ENCODE results near the gene SORCS1.

Gene SORCS1

GRCh38 chr10:106542461-106542860 is 622.0 kb downstream of the SORCS1 start:
- ChIA-PET POLR2A (no interaction called here), CTCF (no interaction called here)
- DNase-seq (ENCODE audit: extremely low spot score) = no peak
- no peak for TF ChIP-seq FOXM1 (IDR thresholded peaks at IDR 0.05; ENCODE audit: borderline replicate concordance)
- TF ChIP-seq L3MBTL2 (conservative IDR thresholded peaks at IDR 0.05) = no peak

- DNase-seq (ENCODE audit: extremely low spot score) = no peak
- ChIA-PET CTCF (no interaction called here), POLR2A (no interaction called here)
- TF ChIP-seq SUZ12 (IDR thresholded peaks at IDR 0.05) = no peak
- no peak for TF ChIP-seq FOXM1 (IDR thresholded peaks at IDR 0.05; ENCODE audit: borderline replicate concordance)
- no peak for TF ChIP-seq BHLHE40 (IDR thresholded peaks at IDR 0.05; ENCODE audit: borderline replicate concordance)
- no peak for TF ChIP-seq L3MBTL2 (conservative IDR thresholded peaks at IDR 0.05)
- no peak for TF ChIP-seq NFRKB (IDR thresholded peaks at IDR 0.05)
- TF ChIP-seq TARDBP (IDR thresholded peaks at IDR 0.05) = no peak
- TF ChIP-seq ARNT (IDR thresholded peaks at IDR 0.05) = no peak
- TF ChIP-seq PKNOX1 (IDR thresholded peaks at IDR 0.05) = no peak
- no peak for TF ChIP-seq HDGF (IDR thresholded peaks at IDR 0.05; ENCODE audit: borderline replicate concordance)
- no peak for TF ChIP-seq CTBP1 (IDR thresholded peaks at IDR 0.05; ENCODE audit: borderline replicate concordance)
- no peak for TF ChIP-seq SP1 (IDR thresholded peaks at IDR 0.05)
- TF ChIP-seq ZNF384 (IDR thresholded peaks at IDR 0.05) = no peak
- TF ChIP-seq FOXK2 (IDR thresholded peaks at IDR 0.05) = no peak
These were observed 623.9 kb downstream of the SORCS1 start for GRCh38 chr10:106540645-106541044.

DNA sequence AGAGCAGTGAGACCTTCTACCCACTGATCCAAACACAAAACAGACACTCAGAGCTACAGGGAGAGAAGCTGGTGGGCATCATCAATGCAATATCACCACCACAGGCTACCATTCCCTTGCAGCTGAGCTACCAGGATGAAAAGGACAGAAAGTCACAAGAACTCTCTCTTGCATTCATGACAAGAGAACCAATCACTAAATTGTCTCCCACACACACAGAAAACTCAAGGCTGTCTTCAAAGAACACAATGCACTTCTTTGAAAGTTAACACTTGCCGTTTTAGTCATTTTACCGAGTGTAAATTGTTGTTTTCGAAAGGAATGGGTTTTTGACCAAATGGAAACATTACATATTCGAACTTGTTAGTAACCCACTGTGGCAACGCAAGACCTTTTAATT is 626.6 kb downstream of the SORCS1 start:
- ChIA-PET CTCF (no interaction called here), POLR2A (no interaction called here)
- no peak for TF ChIP-seq NFRKB (IDR thresholded peaks at IDR 0.05)
- no peak for TF ChIP-seq ZNF384 (IDR thresholded peaks at IDR 0.05)
- no peak for TF ChIP-seq TARDBP (IDR thresholded peaks at IDR 0.05)
- no peak for TF ChIP-seq SP1 (IDR thresholded peaks at IDR 0.05)
- TF ChIP-seq ARNT (IDR thresholded peaks at IDR 0.05) = no peak
- no peak for TF ChIP-seq HDGF (IDR thresholded peaks at IDR 0.05; ENCODE audit: borderline replicate concordance)
- TF ChIP-seq BHLHE40 (IDR thresholded peaks at IDR 0.05; ENCODE audit: borderline replicate concordance) = no peak
- TF ChIP-seq LEF1 (IDR thresholded peaks at IDR 0.05; ENCODE audit: borderline replicate concordance) = no peak
- no peak for TF ChIP-seq SUZ12 (IDR thresholded peaks at IDR 0.05)
- TF ChIP-seq PKNOX1 (IDR thresholded peaks at IDR 0.05) = no peak
- TF ChIP-seq FOXA1 (IDR thresholded peaks at IDR 0.05) = no peak
- no peak for TF ChIP-seq CTBP1 (IDR thresholded peaks at IDR 0.05; ENCODE audit: borderline replicate concordance)
- no peak for TF ChIP-seq FOXK2 (IDR thresholded peaks at IDR 0.05)
- TF ChIP-seq FOXM1 (IDR thresholded peaks at IDR 0.05; ENCODE audit: borderline replicate concordance) = no peak
- TF ChIP-seq ELF4 (IDR thresholded peaks at IDR 0.05) = no peak
- TF ChIP-seq L3MBTL2 (conservative IDR thresholded peaks at IDR 0.05) = no peak
- no peak for DNase-seq (ENCODE audit: extremely low spot score)

DNA sequence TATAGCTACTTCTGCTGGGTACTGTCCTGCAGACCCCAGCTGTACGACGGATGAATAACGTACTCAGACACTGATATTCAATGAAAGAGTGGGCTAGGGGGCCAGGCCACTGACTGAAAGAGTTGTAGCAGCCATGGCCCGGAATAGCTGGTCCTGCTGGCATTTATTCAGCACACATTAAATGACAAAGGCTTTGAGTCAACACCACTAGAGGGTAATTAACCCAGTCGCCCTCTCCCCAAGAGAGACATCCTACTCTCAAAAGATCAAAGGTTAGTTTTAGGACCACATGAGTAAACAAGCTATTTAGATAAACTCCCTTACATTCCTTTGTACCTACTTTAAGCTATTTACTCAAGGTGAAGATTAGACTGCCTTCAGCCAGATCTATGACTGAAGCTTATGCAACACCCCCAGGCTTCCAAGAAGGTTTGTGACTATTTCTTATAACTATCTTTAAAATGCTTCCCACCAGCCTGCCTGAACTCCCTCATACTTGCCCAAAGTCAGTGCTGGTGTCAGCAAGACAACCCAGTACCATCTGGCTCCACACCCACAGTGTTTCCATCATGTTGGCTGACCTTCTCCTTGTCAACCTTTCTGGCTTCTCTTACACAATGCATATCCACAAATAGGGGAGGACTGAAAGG is 629.1 kb downstream of the SORCS1 start:
- ChIA-PET CTCF (no interaction called here), POLR2A (no interaction called here)
- DNase-seq (ENCODE audit: extremely low spot score) = no peak
- TF ChIP-seq ARNT (IDR thresholded peaks at IDR 0.05) (no peak), CTBP1 (IDR thresholded peaks at IDR 0.05; ENCODE audit: borderline replicate concordance) (no peak), L3MBTL2 (conservative IDR thresholded peaks at IDR 0.05) (no peak), SUZ12 (IDR thresholded peaks at IDR 0.05) (no peak), TARDBP (IDR thresholded peaks at IDR 0.05) (no peak), FOXM1 (IDR thresholded peaks at IDR 0.05; ENCODE audit: borderline replicate concordance) (no peak), LEF1 (IDR thresholded peaks at IDR 0.05; ENCODE audit: borderline replicate concordance) (no peak), FOXK2 (IDR thresholded peaks at IDR 0.05) (no peak), PKNOX1 (IDR thresholded peaks at IDR 0.05) (no peak), SP1 (IDR thresholded peaks at IDR 0.05) (no peak), FOXA1 (IDR thresholded peaks at IDR 0.05) (no peak), ELF4 (IDR thresholded peaks at IDR 0.05) (no peak), ZNF384 (IDR thresholded peaks at IDR 0.05) (no peak), BHLHE40 (IDR thresholded peaks at IDR 0.05; ENCODE audit: borderline replicate concordance) (no peak), NFRKB (IDR thresholded peaks at IDR 0.05) (no peak), HDGF (IDR thresholded peaks at IDR 0.05; ENCODE audit: borderline replicate concordance) (no peak)

GRCh38 chr10:106534441-106534840 is 630.1 kb downstream of the SORCS1 start:
- ChIA-PET CTCF (no interaction called here), POLR2A (no interaction called here)
- no peak for DNase-seq (ENCODE audit: extremely low spot score)
- TF ChIP-seq FOXA1 (IDR thresholded peaks at IDR 0.05) = no peak
- no peak for TF ChIP-seq FOXM1 (IDR thresholded peaks at IDR 0.05; ENCODE audit: borderline replicate concordance)
- TF ChIP-seq FOXK2 (IDR thresholded peaks at IDR 0.05) = no peak
- no peak for TF ChIP-seq SUZ12 (IDR thresholded peaks at IDR 0.05)
- TF ChIP-seq LEF1 (IDR thresholded peaks at IDR 0.05; ENCODE audit: borderline replicate concordance) = no peak
- TF ChIP-seq PKNOX1 (IDR thresholded peaks at IDR 0.05) = no peak
- TF ChIP-seq TARDBP (IDR thresholded peaks at IDR 0.05) = no peak
- TF ChIP-seq ZNF384 (IDR thresholded peaks at IDR 0.05) = no peak
- no peak for TF ChIP-seq CTBP1 (IDR thresholded peaks at IDR 0.05; ENCODE audit: borderline replicate concordance)
- TF ChIP-seq L3MBTL2 (conservative IDR thresholded peaks at IDR 0.05) = no peak
- TF ChIP-seq HDGF (IDR thresholded peaks at IDR 0.05; ENCODE audit: borderline replicate concordance) = no peak
- TF ChIP-seq BHLHE40 (IDR thresholded peaks at IDR 0.05; ENCODE audit: borderline replicate concordance) = no peak
- no peak for TF ChIP-seq SP1 (IDR thresholded peaks at IDR 0.05)
- no peak for TF ChIP-seq NFRKB (IDR thresholded peaks at IDR 0.05)
- no peak for TF ChIP-seq ARNT (IDR thresholded peaks at IDR 0.05)
- no peak for TF ChIP-seq ELF4 (IDR thresholded peaks at IDR 0.05)

All from HEK293T (cell line).